22Rv1 (cell line): ENCODE data around the gene CACNA1F.

Experiments
- ZFX ChIP-seq: fragments of 450-650 bp; IDR thresholded peaks from 2 replicates; pipeline ENCODE4 v1.6.1; 2017; ENCODE audit warnings: antibody characterized with exemption, borderline replicate concordance
- TF ChIP-seq, protein P1 (sequence below): fragments of 450-650 bp; IDR thresholded peaks from 2 replicates; pipeline ENCODE4 v1.5.1; 2017; ENCODE audit warnings: mild to moderate bottlenecking

DNA sequence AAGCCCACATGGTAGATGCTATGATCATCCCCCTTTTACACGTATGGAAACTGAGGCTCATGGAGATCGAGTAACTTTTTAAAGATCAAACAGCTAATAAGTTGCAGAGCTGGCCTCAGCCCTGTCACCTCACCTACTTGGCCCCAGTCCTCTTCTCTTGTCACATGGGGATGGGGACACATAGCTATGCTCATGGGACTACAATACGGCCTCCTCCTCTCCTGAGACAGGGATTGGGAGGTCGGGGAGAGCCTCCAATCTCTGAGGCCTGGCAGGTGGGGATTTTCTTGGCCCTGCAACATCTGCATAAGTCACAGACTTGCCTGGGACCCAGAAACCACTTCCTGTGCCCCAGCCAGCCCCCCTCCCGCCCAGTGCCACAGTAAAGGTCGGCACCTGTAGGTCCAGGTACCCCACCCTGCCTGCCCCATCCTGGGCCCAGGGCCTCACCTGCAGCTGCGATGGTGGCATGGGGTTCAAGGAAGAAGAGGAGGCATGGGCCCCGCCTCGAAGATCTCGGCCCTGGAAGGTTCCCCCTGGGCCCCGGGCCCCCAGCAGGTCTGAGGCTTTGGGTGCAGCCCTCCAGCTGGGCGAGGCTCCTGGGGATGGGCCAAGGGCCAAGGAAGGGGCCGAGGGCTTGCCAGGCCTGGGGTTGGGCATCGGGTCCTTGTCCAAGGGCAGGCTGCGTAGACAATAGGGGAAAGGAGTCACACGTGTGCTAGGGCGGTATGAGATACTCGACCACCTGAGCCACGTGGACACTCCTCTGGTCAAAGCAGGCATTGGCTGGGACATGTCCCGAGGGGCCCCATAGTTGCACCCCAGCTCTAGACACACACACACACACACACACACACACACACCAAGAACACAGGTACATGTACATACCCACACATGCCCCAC lies 25.0 kb upstream of the CACNA1F start:
- TF ChIP-seq, protein P1, sequence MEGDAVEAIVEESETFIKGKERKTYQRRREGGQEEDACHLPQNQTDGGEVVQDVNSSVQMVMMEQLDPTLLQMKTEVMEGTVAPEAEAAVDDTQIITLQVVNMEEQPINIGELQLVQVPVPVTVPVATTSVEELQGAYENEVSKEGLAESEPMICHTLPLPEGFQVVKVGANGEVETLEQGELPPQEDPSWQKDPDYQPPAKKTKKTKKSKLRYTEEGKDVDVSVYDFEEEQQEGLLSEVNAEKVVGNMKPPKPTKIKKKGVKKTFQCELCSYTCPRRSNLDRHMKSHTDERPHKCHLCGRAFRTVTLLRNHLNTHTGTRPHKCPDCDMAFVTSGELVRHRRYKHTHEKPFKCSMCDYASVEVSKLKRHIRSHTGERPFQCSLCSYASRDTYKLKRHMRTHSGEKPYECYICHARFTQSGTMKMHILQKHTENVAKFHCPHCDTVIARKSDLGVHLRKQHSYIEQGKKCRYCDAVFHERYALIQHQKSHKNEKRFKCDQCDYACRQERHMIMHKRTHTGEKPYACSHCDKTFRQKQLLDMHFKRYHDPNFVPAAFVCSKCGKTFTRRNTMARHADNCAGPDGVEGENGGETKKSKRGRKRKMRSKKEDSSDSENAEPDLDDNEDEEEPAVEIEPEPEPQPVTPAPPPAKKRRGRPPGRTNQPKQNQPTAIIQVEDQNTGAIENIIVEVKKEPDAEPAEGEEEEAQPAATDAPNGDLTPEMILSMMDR: no peak
- TF ChIP-seq ZFX: no peak
